ENCODE data around the gene HMX1.

The HMX1 gene

DNA sequence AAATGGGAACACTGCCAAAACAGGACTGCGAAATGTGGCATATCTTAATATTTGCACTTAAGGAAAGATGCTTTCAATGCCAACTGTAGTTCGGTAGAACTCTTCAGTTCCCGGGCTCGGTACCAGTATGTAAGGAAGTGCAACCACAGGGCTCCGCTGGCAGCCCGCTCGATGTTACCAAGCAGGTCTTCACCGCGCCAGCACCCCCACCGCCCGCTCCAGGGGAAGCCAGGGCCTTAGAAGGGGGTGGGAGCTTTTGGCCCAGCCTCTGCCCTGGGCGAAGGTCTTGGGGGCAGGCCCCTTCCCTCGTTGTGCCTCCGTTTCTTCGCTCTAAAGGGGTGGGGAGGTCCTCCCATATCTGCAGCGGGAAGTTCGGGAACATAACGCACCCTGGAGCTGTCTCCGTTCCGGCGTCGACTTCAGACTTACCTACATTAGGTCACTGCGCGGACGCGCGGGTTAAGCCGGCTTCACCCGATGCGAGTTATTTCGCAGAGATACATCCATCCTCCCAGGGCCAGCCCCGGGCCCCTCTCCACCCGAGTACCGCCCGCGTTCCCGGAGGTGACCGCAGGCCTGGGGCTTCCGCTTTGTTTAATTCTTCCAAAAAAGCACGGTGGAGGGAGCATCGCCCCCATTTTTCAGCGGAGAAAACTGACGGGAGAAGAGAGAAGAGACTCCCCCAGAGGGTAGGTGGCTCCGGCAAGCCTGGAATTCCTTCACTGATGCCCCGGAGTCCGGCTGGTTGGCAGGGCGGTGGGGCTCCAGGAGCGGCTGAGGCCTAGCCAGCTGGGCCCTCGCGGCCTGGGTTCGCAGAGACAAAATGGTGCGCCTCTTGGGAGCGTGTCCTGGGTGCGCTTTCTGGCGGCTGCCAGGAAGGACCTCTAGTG is 1.0 kb upstream of the HMX1 start:
- no peak for TF ChIP-seq GATA2 (IDR thresholded peaks at IDR 0.05; ENCODE audit: low read depth, low read length)
- no peak for TF ChIP-seq GATA3 (IDR thresholded peaks at IDR 0.05; ENCODE audit: low read depth, low read length)

DNA sequence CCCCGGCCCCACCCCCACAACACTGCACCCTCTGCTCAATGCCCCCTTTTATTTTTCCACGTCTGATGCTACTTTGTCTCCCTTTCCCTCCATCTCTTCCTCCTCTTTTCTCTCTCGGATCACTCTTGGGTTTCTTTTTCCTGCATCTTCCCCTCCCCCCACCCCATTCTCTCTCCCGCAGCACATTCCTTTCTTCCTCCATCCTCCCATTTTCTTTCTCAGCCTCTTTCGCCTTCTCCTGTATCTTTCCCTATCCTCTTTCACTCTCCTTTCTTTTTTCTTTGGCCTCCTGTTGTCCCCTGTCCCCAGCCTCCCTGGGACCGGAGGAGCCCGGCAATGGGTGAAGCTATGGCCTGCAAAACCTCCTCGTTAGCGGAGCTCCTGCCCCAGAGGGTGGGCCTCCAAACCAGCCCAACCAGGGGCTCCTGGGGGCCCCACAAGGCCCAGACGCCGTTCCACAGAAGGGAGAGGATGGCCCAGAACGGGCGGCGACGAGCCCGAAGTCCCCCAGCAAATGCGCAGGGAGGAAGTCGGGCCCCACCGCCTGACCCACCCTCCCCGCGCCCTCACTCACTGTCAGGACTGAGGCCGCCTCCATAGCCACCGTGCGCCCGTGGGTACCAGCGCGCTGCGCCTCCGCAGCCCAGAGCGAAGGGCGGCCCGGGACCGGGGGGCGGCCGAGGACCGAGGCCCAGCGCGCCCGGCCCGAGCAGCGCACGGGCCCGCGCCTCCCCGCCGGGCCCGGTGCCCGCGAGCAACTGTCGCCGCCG is 807 bp downstream of the HMX1 start:
- TF ChIP-seq GATA3 (IDR thresholded peaks at IDR 0.05; ENCODE audit: low read depth, low read length): no peak

GRCh38 chr4:8869898-8870646 is 1.6 kb downstream of the HMX1 start:
- TF ChIP-seq GATA3 (IDR thresholded peaks at IDR 0.05; ENCODE audit: low read depth, low read length) (no peak), GATA2 (IDR thresholded peaks at IDR 0.05; ENCODE audit: low read depth, low read length) (no peak)

DNA sequence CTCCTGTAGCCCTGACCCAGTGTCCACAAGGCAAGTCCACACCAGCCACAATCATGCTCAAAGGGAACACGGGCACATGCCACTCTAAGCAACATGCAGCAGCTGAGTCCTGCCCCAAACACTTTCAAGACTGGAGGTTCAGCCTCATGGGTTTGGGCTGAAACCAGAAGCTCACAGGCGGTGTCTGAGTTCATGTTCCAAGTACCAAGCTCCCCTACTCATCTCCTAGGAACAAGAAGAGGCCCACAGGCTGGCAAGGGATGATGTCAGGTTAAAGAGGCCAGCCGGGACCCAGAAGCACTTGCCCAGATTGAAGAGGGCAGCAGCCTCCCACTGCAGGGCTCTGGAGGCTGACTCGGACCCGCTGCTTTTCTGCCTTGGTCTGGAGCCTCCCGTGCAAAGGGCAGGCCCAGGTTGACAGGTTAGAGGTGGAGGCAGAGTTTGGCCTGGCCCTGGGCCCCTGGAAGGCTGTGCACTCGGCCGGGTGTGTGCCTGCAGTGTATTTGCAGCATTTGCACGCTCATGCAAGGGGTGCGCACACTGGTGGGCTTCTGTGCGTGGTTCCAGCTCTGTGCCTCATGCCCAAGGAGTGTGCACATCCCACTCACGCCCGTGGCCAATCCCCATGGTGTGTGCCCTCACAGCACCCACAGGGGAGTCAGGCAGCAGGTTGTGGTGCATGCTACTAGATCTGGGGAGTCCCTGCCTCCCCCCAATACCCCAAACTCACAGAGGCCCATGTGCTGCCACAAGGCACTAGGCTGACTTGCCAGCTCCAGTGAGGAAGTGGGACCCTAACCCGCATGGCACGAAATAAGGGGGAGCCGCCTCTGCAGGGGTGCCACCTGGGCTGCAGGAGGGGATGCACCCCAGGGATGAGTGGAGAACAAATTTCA is 2.4 kb downstream of the HMX1 start:
- TF ChIP-seq GATA2 (IDR thresholded peaks at IDR 0.05; ENCODE audit: low read depth, low read length): no peak
- no peak for TF ChIP-seq GATA3 (IDR thresholded peaks at IDR 0.05; ENCODE audit: low read depth, low read length)

- no peak for TF ChIP-seq GATA3 (IDR thresholded peaks at IDR 0.05; ENCODE audit: low read depth, low read length)
- no peak for TF ChIP-seq GATA2 (IDR thresholded peaks at IDR 0.05; ENCODE audit: low read depth, low read length)
Observed at GRCh38 chr4:8868321-8869001, 3.2 kb downstream of the HMX1 start.

- TF ChIP-seq GATA2 (IDR thresholded peaks at IDR 0.05; ENCODE audit: low read depth, low read length) (no peak), GATA3 (IDR thresholded peaks at IDR 0.05; ENCODE audit: low read depth, low read length) (no peak)
Observed at GRCh38 chr4:8867624-8868320, 3.9 kb downstream of the HMX1 start.

GRCh38 chr4:8866828-8867623 is 4.6 kb downstream of the HMX1 start:
- TF ChIP-seq GATA3 (IDR thresholded peaks at IDR 0.05; ENCODE audit: low read depth, low read length) (no peak), GATA2 (IDR thresholded peaks at IDR 0.05; ENCODE audit: low read depth, low read length) (no peak)

GRCh38 chr4:8866421-8866820 is 5.2 kb downstream of the HMX1 start:
- TF ChIP-seq GATA3 (IDR thresholded peaks at IDR 0.05; ENCODE audit: low read depth, low read length) (no peak), GATA2 (IDR thresholded peaks at IDR 0.05; ENCODE audit: low read depth, low read length) (no peak)

DNA sequence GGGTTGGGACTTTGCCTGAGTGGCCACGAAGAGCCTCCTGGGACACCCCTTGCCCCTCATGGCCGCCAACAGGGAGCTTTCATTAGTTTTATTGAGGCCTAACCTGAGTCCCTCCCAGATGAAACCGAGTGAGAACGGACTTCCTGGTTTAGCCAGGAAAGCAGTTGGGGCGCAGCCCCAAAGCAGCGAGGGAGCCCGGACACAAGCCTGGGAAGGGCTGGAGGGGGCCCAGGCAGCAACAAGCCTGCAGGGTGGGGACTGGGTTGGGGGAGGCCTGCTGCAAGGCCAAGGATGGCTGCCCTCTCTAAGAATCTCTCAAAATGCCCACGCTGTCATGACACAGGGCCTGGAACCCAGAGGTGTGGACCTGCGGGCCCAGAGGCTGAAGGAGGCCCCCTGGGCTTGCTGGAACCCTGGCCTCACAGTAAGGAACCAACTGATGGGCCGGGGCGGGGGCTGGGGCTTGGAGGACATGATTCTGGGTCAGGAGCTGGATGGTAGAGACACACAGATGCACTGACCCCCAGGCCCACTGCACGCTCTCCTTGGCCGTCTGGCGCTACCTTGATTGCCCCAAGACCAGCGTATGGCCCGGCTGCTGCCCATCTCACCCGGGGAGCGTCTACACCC is 5.8 kb downstream of the HMX1 start:
- TF ChIP-seq GATA2 (IDR thresholded peaks at IDR 0.05; ENCODE audit: low read depth, low read length) (no peak), GATA3 (IDR thresholded peaks at IDR 0.05; ENCODE audit: low read depth, low read length) (no peak)

DNA sequence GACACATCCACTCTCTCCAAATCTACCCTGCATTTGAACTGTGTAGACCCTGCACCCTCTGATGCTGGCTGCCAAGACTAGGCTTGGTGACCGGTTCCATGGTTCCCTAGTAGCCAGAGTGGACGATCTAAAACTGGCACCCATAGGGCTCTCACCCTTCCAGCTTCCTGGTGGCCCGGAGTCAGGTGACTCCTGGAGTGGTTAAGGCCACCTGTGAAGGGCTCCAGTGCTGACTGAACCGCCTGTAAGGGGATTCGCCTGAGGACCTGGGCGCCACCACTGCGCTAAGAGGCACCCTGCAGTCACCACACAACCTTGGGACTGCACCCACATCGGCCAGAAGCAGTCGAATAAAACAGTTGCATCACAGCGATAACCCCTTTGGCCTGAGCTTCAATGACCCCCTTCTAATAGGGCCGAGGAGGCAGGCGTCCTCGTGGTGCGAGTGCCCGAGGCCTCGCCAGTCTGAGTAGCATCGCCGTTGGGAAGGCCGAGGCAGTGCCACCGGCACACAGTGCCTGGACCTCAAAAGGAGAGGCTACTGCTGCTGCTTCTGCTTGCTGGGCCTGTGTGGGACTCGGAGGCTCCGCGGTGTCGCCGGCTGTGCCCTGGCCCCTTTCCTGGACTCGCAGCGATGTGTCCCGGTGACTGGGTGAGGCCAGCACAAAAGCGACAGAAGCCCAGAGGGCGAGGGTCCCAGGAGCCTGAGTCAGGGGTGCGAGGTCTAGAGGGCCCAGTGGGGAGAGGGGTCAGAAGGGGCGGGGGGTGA is 6.5 kb downstream of the HMX1 start:
- no peak for TF ChIP-seq GATA2 (IDR thresholded peaks at IDR 0.05; ENCODE audit: low read depth, low read length)
- TF ChIP-seq GATA3 (IDR thresholded peaks at IDR 0.05; ENCODE audit: low read depth, low read length): no peak

Measured in SH-SY5Y (cell line).